Hepatocyte (in vitro differentiated cells): ENCODE measurements around the gene FES.
"Not testable (repeated sequence)": the region's sequence is repeated elsewhere in the genome, so short reads cannot be mapped to it uniquely, and the experiment has no call there.

Source experiments
- EZH2 ChIP-seq: fragments of 200-600 bp; sonication (generic); IDR thresholded peaks from 2 replicates; pipeline ENCODE4 v1.6.1; 2016; ENCODE audit warnings: antibody characterized with exemption, mild to moderate bottlenecking, borderline replicate concordance
- TF ChIP-seq, protein P1 (sequence below): fragments of 200-600 bp; sonication (generic); IDR thresholded peaks from 2 replicates; pipeline ENCODE4 v1.5.1; 2016; ENCODE audit warnings: antibody characterized with exemption, mild to moderate bottlenecking; ENCODE audit not compliant: poor library complexity

DNA sequence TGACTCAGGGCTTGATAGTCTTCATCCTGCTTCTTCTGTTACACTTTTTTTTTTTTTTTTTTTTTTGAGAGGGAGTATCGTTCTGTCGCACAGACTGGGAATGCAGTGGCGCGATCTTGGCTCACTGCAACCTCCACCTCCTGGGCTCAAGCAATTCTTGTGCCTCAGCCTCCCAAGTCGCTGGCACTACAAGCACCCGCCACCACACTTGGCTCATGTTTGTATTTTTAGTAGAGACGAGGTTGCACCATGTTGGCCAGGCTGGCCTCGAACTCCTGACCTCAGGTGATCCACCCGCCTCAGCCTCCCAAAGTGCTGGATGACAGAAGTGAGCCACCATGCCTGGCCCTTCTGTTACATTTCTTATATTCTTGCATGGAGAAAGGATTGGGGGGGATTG lies 9.3 kb upstream of the FES start:
- TF ChIP-seq, protein P1, sequence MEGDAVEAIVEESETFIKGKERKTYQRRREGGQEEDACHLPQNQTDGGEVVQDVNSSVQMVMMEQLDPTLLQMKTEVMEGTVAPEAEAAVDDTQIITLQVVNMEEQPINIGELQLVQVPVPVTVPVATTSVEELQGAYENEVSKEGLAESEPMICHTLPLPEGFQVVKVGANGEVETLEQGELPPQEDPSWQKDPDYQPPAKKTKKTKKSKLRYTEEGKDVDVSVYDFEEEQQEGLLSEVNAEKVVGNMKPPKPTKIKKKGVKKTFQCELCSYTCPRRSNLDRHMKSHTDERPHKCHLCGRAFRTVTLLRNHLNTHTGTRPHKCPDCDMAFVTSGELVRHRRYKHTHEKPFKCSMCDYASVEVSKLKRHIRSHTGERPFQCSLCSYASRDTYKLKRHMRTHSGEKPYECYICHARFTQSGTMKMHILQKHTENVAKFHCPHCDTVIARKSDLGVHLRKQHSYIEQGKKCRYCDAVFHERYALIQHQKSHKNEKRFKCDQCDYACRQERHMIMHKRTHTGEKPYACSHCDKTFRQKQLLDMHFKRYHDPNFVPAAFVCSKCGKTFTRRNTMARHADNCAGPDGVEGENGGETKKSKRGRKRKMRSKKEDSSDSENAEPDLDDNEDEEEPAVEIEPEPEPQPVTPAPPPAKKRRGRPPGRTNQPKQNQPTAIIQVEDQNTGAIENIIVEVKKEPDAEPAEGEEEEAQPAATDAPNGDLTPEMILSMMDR, result not testable (repeated sequence)
- TF ChIP-seq EZH2, result not testable (repeated sequence)
